Measurements from ENCODE around the gene ASCL1. TPM values are rescaled to one million over a fixed set of nuclear protein-coding genes. Genes with fewer than 3 reads are reported as not detected.

Gene ASCL1
- total and polyA plus RNA-seq, 2 of the 13 experiments (the other 11 are each of a cell fraction or from before 2014, with no cell fraction given): not detected

DNA sequence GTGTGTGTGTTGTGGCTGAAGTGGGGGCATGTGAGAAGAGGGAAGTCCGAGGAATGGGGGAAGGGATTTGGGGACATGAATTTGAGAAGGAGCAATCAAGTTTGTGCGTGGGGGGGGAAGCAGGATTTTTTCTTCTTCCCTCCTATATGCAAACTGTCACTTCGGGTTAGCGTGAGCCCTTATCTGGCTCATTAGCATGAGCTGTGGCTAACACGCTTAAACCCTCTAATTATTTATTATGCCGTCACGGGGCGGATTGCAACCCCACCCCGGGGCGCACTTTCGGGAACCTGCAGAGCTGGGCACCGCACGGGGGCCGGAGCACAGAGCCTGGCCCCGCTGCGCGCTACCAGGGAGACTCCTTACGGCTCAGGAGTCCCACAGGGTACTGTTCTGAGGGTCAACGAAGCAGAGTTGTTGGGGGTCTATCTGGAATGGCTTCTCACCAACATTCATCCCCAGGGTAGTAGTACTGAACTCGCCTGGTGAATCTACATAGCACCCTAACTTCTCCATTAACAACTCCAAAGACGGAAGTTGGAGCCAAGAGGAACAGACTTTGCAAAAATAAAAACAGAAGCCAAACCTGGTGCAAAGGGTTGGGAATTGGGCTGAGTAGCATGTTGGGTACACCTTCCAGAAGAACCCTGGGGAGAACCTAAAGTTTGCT is 6.4 kb upstream of the ASCL1 start (continued):
- no peak for TF ChIP-seq ZNF280D (CRISPR knock-in tag; IDR thresholded peaks at IDR 0.05)
- TF ChIP-seq, protein P1, sequence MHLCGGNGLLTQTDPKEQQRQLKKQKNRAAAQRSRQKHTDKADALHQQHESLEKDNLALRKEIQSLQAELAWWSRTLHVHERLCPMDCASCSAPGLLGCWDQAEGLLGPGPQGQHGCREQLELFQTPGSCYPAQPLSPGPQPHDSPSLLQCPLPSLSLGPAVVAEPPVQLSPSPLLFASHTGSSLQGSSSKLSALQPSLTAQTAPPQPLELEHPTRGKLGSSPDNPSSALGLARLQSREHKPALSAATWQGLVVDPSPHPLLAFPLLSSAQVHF (CRISPR knock-in tag; IDR thresholded peaks at IDR 0.05): no peak
- no peak for TF ChIP-seq ZNF282 (IDR thresholded peaks at IDR 0.05; ENCODE audit: partially characterized antibody)
- no peak for TF ChIP-seq ZNF207 (IDR thresholded peaks at IDR 0.05; ENCODE audit: borderline replicate concordance)
- no peak for TF ChIP-seq ZNF121 (CRISPR knock-in tag; IDR thresholded peaks at IDR 0.05)

- Histone ChIP-seq H3K4me1 (ENCODE audit: insufficient read depth, low read length) (peaks cover 28% of the 10 kb centered on the region), H3K9me3 (ENCODE audit: low read length) (no peaks in the 10 kb centered on the region), H3K27me3 (ENCODE audit: control insufficient read depth in 1 of 2, insufficient read depth in 2 of 2, low read length in 2 of 2) (peaks cover 5 to 28% of the 10 kb centered on the region in 2 experiments; a peak in 4 of 5 replicates), H3K27ac (ENCODE audit: extremely low read length, insufficient read depth, low read length) (no peak overlapping the region), H3K4me3 (replicated peaks in 1 of 3; ENCODE audit: insufficient read depth in 1 of 3, low read depth in 2 of 3, low read length in 3 of 3) (no peak overlapping the region), H3K4me2 (ENCODE audit: low read depth, low read length) (no peak overlapping the region), H3K9ac (ENCODE audit: insufficient read depth, low read depth, low read length) (no peak overlapping the region), H3K36me3 (replicated peaks in 1 of 2; ENCODE audit: control insufficient read depth in 1 of 2, insufficient read depth in 2 of 2, low read length in 2 of 2) (no peaks in the 10 kb centered on the region), H2AFZ (ENCODE audit: low read length) (no peak overlapping the region), H4K20me1 (ENCODE audit: insufficient read depth, low read length) (no peaks in the 10 kb centered on the region), H3K79me2 (ENCODE audit: insufficient read depth, low read length) (no peaks in the 10 kb centered on the region)
- DNase-seq (ENCODE audit: low spot score) (no peak), FAIRE-seq (no peak), ATAC-seq (no peak)
- CTCF ChIA-PET (ENCODE audit: low intra/inter-chr PET ratio, low total read pairs): no interaction called here
- TF ChIP-seq SKI (IDR thresholded peaks at IDR 0.05; ENCODE audit: partially characterized antibody): no peak
- peak; percentile 6 for TF ChIP-seq HNRNPK (IDR thresholded peaks at IDR 0.05; ENCODE audit: low read depth, low read length, poor library complexity, severe bottlenecking)
- 66% methylated on average over 9 of the region's 9 CpGs for WGBS (ENCODE audit: low lambda C conversion rate)
- in situ Hi-C loops (cut with HindIII; ENCODE audit: extremely low pct_ligation_motif_present, low pct_unique_long_range_greater_than_20kb): no loop called here
- intact Hi-C loops (cut with micrococcal nuclease; ENCODE audit: unreplicated experiment): no loop called here
- POLR2A ChIA-PET: no interaction called here
- no TSS peak for BruUV-seq (replicated peaks)
Observed at GRCh38 chr12:102951841-102952240, 5.6 kb upstream of the ASCL1 start.

All from HepG2 (cell line).